ENCODE data around the gene SEMA4C.

GRCh38 chr2:96819876-96820511, 49.9 kb downstream of the SEMA4C start:
- no peak for TF ChIP-seq CTCF (conservative IDR thresholded peaks at IDR 0.05)
- TF ChIP-seq ZFX (IDR thresholded peaks at IDR 0.05) = no peak

Measured in C4-2B (cell line).